ENCODE data around the gene NFIC.
"Not testable (repeated sequence)": the region's sequence is repeated elsewhere in the genome, so short reads cannot be mapped to it uniquely, and the experiment has no call there.

NFIC gene

GRCh38 chr19:3332232-3332631, 34.2 kb upstream of the NFIC start:
- intact Hi-C loops (cut with micrococcal nuclease); H3K4me3 Mint-ChIP-seq; H3K9me3 Mint-ChIP-seq; H3K4me1 Mint-ChIP-seq (ENCODE audit: low read depth); H3K27me3 Mint-ChIP-seq; H3K36me3 Mint-ChIP-seq (ENCODE audit: low read depth): not testable (repeated sequence)
- H3K27ac Mint-ChIP-seq = peak overlapping the region; percentile 55

GRCh38 chr19:3333020-3333583, 33.3 kb upstream of the NFIC start:
- peaks cover 9% of the 10 kb centered on the region for H3K9me3 Mint-ChIP-seq
- peaks cover 5% of the 10 kb centered on the region for H3K27me3 Mint-ChIP-seq
- H3K4me1 Mint-ChIP-seq (ENCODE audit: low read depth) = peaks cover 5% of the 10 kb centered on the region
- no peak overlapping the region for H3K27ac Mint-ChIP-seq
- no peaks in the 10 kb centered on the region for H3K36me3 Mint-ChIP-seq (ENCODE audit: low read depth)
- no peak overlapping the region for H3K4me3 Mint-ChIP-seq
- intact Hi-C loops (cut with micrococcal nuclease) = no loop called here

- H3K36me3 Mint-ChIP-seq (ENCODE audit: low read depth) = no peaks in the 10 kb centered on the region
- peaks cover 5% of the 10 kb centered on the region for H3K27me3 Mint-ChIP-seq
- H3K4me1 Mint-ChIP-seq (ENCODE audit: low read depth) = peaks cover 8% of the 10 kb centered on the region
- H3K9me3 Mint-ChIP-seq = peaks cover 9% of the 10 kb centered on the region
- no peak overlapping the region for H3K27ac Mint-ChIP-seq
- no peak overlapping the region for H3K4me3 Mint-ChIP-seq
- intact Hi-C loops (cut with micrococcal nuclease) = no loop called here
These were observed 32.7 kb upstream of the NFIC start for GRCh38 chr19:3333662-3334061.

GRCh38 chr19:3334749-3335430, 31.5 kb upstream of the NFIC start:
- intact Hi-C loops (cut with micrococcal nuclease); H3K27ac Mint-ChIP-seq; H3K9me3 Mint-ChIP-seq; H3K4me3 Mint-ChIP-seq; H3K36me3 Mint-ChIP-seq (ENCODE audit: low read depth); H3K27me3 Mint-ChIP-seq: not testable (repeated sequence)
- peaks cover 11% of the 10 kb centered on the region for H3K4me1 Mint-ChIP-seq (ENCODE audit: low read depth)

DNA sequence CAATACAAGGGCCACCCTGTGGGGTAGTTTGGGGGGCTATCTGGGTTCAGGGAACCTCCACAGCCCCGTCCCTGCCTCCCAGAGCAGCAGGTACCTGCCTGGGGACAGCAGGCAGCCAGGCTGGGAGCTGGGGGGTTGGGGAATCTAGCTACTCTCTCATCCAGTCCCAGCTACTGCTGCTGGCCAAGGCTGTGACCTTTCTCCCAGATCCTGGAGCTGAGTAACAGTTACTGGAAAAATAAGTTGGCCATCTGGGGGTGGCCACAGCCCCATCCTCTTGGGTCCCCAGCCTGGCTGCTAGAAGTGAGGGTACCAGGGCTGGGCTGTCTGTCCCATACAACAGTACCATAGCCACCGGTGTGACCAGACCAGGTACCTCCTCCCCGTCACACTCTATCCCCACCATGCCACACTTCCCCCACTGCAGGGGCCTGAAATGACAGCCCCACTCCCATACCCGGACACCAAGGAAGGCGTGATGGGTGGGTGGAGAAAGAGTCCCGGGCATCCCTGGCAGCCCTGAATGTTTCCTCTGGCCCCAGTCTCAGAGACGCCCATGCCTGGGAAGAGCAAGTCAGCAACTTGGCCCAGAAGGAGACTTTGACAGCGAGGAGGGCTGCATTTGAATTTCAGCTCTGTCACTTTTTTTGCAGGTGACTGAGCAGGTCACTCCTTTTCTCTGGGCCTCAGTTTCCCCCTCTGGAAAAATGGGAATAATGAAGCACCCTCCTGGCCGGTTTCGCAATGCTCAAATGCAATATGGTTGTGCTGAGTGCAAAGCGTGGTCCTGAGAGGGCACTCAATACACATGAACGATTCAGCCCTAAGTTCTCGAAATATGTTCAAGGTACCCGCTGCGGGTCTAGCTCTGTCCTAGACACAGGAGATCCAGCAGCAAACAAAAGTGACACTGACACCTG, 30.7 kb upstream of the NFIC start:
- Mint-ChIP-seq H3K27ac (no peak overlapping the region), H3K27me3 (peaks cover 5% of the 10 kb centered on the region), H3K4me3 (no peak overlapping the region)

GRCh38 chr19:3336351-3336679, 30.1 kb upstream of the NFIC start:
- Mint-ChIP-seq H3K9me3 (peaks cover 9% of the 10 kb centered on the region), H3K36me3 (ENCODE audit: low read depth) (no peaks in the 10 kb centered on the region), H3K27me3 (peaks cover 5% of the 10 kb centered on the region), H3K4me3 (no peak overlapping the region), H3K27ac (no peak overlapping the region), H3K4me1 (ENCODE audit: low read depth) (peaks cover 11% of the 10 kb centered on the region)
- intact Hi-C loops (cut with micrococcal nuclease) = no loop called here

More for the DNA sequence above, 30.7 kb upstream of the NFIC start:
- intact Hi-C loops (cut with micrococcal nuclease) = no loop called here
- Mint-ChIP-seq H3K4me1 (ENCODE audit: low read depth) (peaks cover 11% of the 10 kb centered on the region), H3K9me3 (peaks cover 9% of the 10 kb centered on the region), H3K36me3 (ENCODE audit: low read depth) (no peaks in the 10 kb centered on the region)

DNA sequence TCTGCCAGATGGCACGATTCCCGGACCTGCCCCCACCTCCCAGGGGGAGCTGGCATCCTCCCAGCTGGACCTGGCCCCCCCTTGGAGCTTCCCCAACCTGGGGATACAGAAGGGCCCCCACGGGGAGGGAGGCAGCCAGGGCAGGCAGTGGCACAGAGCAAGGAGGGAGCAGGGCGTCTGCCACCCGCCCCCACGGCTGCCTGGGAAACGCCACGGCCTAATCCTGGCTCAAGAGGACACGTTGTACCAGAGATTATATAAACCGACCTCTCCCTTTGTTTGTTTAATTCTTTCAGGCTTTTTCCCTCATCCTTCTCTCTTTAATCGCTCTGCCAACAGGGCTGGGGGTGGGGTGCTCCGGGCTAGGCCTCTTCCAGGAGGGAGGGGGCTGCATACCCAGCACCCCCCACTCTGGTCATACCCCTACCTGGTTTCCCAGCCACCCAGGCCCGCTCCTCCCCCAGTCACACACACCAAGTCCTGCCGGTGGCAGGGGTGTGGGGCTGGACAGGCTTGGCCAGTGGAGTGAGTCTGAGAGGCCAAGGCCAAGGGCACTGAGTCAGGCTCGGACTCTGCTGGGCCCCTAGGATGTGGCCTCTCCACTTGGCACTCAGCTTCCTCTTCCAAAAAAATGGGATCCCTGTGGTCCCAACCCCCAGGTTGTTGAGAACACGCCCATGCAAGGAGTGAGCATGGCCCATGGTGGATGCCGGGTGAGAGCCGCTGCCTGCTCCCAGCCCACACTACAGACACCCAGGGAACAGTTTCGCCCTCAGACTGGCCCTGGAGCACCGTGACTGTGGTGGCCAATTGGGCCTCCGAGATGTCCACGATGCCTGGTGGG, 29.5 kb upstream of the NFIC start:
- H3K4me3 Mint-ChIP-seq = no peak overlapping the region
- H3K36me3 Mint-ChIP-seq (ENCODE audit: low read depth) = no peaks in the 10 kb centered on the region
- intact Hi-C loops (cut with micrococcal nuclease) = no loop called here
- H3K27me3 Mint-ChIP-seq = peaks cover 5% of the 10 kb centered on the region
- no peak overlapping the region for H3K27ac Mint-ChIP-seq
- peaks cover 9% of the 10 kb centered on the region for H3K9me3 Mint-ChIP-seq
- H3K4me1 Mint-ChIP-seq (ENCODE audit: low read depth) = peaks cover 11% of the 10 kb centered on the region

DNA sequence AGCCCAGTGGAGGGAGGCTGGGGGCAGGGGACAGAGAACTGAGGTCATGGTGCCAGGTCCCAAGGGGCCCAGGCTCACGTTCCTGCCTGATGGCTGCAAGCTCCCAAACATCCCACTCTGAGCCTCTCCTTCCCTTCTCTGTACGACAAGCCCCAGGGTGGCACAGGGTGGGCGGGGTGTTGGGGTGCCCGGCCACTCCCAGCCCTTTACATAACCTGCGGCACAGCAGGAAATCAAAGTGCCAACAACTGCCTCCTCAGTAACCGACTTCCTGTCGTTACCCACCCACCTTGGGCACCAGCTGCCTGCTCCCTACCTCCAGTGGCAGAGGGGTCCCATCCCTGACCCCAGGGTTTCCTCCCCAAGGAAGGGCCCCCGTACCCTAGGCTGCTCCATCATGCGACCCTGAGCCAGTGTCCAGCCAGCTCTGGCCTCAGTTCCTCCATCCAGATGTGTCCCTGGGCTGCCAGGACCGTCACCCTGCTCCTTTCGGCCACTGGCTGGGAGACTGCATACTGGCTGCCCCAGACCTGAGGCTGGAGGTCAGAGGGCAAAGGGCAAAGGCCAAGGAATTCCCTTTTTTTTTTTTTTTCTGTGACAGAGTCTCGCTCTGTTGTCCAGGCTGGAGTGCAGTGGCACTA, 27.7 kb upstream of the NFIC start:
- Mint-ChIP-seq H3K27ac (peak overlapping the region; percentile 12), H3K4me3 (no peak overlapping the region), H3K36me3 (ENCODE audit: low read depth) (no peaks in the 10 kb centered on the region), H3K4me1 (ENCODE audit: low read depth) (peaks cover 11% of the 10 kb centered on the region), H3K27me3 (peaks cover 5% of the 10 kb centered on the region), H3K9me3 (no peaks in the 10 kb centered on the region)
- intact Hi-C loops (cut with micrococcal nuclease) = no loop called here

DNA sequence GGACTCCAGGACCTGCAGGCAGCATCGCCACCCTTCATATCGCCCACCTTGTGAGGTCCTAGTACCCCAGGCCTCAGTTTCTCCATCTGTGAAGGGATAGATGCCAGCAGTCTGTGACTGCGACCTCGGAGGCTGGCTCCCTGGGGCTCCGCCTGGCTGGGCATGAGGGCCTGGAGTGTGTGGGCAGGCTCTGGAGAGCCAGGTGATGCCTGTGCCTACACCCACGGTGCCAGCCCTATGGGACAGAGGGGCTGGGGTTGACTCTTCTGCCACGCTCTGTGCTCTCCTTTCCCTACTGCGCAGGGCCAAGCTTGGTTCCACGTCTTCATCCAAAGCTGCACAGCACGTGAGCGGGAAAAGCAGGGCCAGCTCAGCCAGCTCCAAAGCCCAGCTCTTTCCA, 26.0 kb upstream of the NFIC start:
- Mint-ChIP-seq H3K4me3 (no peak overlapping the region), H3K36me3 (ENCODE audit: low read depth) (no peaks in the 10 kb centered on the region), H3K4me1 (ENCODE audit: low read depth) (peaks cover 17% of the 10 kb centered on the region), H3K9me3 (no peaks in the 10 kb centered on the region), H3K27ac (no peak overlapping the region), H3K27me3 (peaks cover 2% of the 10 kb centered on the region)
- intact Hi-C loops (cut with micrococcal nuclease) = loop anchor here (5.0 kb wide), 1 partner anchor 87 kb away; no protein-coding TSS in a partner anchor

GRCh38 chr19:3342246-3342645, 24.1 kb upstream of the NFIC start:
- Mint-ChIP-seq H3K27me3 (peaks cover 11% of the 10 kb centered on the region), H3K4me3 (no peak overlapping the region)

DNA sequence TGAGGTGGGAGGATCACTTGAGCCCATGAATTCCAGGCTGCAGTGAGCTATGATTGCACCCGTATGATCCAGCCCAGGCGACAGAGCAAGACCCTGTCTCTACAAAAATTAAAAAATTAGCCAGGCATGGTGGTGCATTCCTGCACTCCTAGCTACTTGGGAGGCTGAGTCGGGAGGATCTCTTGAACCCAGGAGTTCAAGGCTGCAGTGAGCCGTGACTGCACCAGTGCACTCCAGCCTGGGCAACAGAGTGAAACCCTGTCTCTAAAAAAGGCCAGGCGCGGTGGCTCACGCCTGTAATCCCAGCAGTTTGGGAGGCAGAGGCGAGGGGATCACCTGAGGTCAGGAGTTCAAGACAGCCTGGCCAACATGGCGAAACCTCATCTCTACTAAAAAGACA, 23.4 kb upstream of the NFIC start:
- Mint-ChIP-seq H3K27me3 (peaks cover 11% of the 10 kb centered on the region), H3K4me1 (ENCODE audit: low read depth) (peaks cover 11% of the 10 kb centered on the region)
- H3K36me3 Mint-ChIP-seq (ENCODE audit: low read depth); H3K9me3 Mint-ChIP-seq; H3K4me3 Mint-ChIP-seq; H3K27ac Mint-ChIP-seq: not testable (repeated sequence)
- intact Hi-C loops (cut with micrococcal nuclease) = loop anchor here (5.0 kb wide), 1 partner anchor 84 kb away; no protein-coding TSS in a partner anchor

More at GRCh38 chr19:3342246-3342645, 24.1 kb upstream of the NFIC start:
- Mint-ChIP-seq H3K36me3 (ENCODE audit: low read depth) (no peaks in the 10 kb centered on the region), H3K4me1 (ENCODE audit: low read depth) (peaks cover 11% of the 10 kb centered on the region), H3K27ac (peak overlapping the region; percentile 43), H3K9me3 (no peaks in the 10 kb centered on the region)
- intact Hi-C loops (cut with micrococcal nuclease) = loop anchor here (5.0 kb wide), 1 partner anchor 85 kb away; no protein-coding TSS in a partner anchor

DNA sequence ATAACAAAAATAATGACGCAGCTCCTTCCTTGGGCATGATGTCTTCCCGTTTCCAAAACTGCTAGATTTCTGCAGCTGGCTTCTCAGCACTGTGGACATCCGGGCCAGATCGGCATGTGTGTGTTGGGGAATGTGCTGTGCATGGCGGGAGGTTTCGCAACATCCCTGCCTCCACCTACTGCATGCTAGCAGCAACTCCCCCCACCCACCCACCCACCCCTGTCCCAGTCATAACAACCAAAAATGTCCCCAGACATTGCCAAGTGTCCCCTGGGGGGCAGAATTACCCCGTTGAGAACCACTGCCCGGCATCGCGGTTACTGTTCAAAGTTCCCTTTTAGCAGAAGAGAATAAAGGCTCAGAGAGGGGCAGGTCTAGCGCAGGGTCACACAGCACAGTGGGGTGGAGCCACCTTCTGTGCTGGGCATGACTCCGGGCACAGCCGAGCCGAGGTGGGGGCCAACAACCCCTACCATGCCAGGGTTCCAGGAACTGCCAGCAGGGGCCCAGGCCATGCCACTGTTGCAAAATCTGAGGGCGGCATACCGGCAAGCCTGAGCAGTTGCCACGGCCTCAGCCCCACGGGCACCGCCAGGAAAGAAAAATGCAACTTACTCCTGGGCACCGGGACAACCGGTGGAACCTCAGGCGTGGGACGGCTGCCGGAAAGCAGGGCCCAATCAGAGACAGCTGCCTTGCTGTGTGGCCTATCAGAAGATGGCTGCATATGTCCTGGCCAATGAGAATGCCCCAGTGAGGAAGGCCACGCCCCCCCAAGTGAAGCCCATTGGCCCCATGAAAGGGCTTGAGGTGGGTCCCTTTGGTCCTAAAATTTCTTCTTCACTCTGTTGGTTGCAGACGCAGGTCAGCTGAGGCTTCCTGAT, 22.5 kb upstream of the NFIC start:
- Mint-ChIP-seq H3K27me3 (peaks cover 12% of the 10 kb centered on the region), H3K9me3 (no peaks in the 10 kb centered on the region), H3K36me3 (ENCODE audit: low read depth) (no peaks in the 10 kb centered on the region), H3K27ac (peak overlapping the region; percentile 30), H3K4me1 (ENCODE audit: low read depth) (peaks cover 7% of the 10 kb centered on the region), H3K4me3 (peak overlapping the region; percentile 58)
- intact Hi-C loops (cut with micrococcal nuclease) = loop anchor here (5.0 kb wide), 1 partner anchor 83 kb away; no protein-coding TSS in a partner anchor

Data from dendritic cell treated with granulocyte-macrophage colony-stimulating factor and Interleukin-4, amounts not matched to agents 40 ng/mL and 50 ng/mL, for 4 days (primary cell).